DMS153 (cell line): ENCODE measurements around the gene SDCCAG8.
A peak's percentile ranks its signal among the peaks of the same experiment; 100 is the strongest.

Experiments
- DNase-seq: peaks from one replicate; lab custom pipeline; 2025; lab: John Stamatoyannopoulos, UW

Gene SDCCAG8

GRCh38 chr1:243254233-243254926 is 1.5 kb upstream of the SDCCAG8 start:
- peak; percentile 48 for DNase-seq

GRCh38 chr1:243254927-243255790 is 682 bp upstream of the SDCCAG8 start, which contains the start of gene CEP170:
CEP170 (minus strand) TSS chr1:243255281; CDS start chr1:243225280, 30,001 bp downstream.
- peak; percentile 99 for DNase-seq

DNA sequence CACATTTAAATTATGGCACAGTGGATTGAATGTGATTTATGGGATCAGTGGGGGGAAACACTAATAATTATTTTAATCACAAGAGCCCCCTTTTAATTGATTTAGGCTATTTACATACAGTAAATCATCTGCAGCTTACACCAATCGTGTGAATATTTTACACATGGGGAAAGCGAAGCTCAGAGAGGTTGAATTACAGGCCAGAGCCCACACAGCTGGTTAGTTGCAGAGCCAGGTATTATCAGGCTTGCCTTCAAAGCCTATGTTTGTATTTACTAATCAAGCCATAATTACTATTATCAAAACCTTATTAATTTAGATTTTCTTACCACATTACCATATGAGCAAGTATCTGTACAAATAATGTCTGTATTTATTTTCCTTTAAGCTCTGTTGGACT is 749 bp downstream of the SDCCAG8 start:
- no peak for DNase-seq

DNA sequence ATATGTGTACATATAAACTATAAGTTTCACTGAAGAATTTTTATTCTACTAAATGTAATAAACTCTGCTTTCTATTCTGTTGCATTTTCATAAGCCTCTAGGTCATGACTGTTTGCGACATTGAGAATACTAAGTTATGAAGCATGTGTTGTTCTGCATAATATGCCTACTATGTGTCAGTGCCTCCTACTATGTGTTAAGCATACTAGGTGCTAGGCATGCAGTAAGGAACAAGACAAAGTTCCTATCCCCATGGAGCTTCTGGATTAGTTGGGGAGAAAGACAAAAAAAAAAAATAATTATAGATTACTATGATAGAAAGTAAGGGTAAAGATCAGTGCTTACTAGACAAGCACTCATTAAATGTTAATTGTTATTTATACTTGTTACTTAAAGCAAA is 1.3 kb downstream of the SDCCAG8 start:
- no peak for DNase-seq

- no peak for DNase-seq
Observed at GRCh38 chr1:243258731-243259130, 2.9 kb downstream of the SDCCAG8 start.

- no peak for DNase-seq
Observed at GRCh38 chr1:243260221-243260880, 4.5 kb downstream of the SDCCAG8 start.

GRCh38 chr1:243261390-243261789 is 5.5 kb downstream of the SDCCAG8 start:
- no peak for DNase-seq

DNA sequence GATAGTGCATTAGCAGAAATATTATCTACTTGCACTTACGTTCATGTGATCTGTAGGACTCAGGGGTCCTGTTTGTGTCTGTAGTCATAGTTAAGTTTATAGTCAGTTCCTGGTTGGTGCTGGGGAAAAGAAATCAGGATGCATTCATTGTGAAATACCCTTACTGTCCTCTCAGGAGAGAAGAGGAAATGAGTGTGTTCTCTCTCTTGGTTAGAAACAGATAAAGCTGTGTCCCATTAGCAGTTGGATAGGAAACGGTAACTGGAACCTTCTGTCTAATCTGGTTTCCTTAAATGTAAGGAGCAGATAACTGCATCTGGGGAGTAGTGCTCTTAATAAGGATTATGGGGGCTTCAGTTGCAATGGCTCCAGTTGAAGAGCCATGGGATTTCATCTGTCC is 8.9 kb downstream of the SDCCAG8 start:
- DNase-seq = no peak

DNA sequence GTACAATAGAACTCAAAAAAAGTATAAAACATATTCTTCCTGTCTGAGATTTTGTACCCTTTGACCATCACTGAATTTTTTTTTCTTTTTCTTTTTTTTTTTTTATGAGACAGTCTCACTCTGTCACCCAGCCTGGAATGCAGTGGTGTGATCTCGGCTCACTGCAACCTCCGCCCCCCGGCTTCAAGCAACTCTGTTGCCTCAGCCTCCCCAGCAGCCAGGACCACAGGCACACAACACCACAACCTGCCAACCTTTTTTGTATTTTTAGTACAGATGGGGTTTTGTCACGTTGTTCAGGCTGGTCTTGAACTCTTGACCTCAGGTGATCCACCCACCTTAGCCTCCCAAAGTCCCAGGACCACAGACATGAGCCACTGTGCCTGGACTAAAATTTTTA is 10.4 kb downstream of the SDCCAG8 start:
- no peak for DNase-seq

DNA sequence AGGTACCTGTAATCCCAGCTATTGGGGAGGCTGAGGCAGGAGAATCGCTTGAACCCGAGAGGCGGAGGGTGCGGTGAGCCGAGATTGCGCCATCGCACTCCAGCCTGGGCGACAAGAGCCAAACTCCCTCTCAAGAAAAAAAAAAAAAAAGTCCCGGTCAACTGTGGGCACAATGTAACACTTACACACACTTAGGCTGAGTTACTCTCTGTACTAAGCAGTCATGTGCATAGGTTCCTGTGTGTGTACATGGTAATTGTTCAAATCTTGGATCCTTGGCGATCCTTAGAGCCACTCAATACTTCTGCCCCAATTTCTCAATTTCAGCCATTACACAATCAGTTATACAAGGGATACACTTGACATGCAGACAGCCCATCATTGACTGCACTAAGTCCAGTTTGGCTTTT is 11.6 kb downstream of the SDCCAG8 start:
- no peak for DNase-seq

GRCh38 chr1:243267914-243268653 is 12.2 kb downstream of the SDCCAG8 start:
- no peak for DNase-seq

GRCh38 chr1:243268751-243269460 is 13.1 kb downstream of the SDCCAG8 start:
- no peak for DNase-seq

GRCh38 chr1:243269461-243269801 is 13.6 kb downstream of the SDCCAG8 start:
- no peak for DNase-seq

- no peak for DNase-seq
Observed at GRCh38 chr1:243270097-243270864, 14.4 kb downstream of the SDCCAG8 start.

DNA sequence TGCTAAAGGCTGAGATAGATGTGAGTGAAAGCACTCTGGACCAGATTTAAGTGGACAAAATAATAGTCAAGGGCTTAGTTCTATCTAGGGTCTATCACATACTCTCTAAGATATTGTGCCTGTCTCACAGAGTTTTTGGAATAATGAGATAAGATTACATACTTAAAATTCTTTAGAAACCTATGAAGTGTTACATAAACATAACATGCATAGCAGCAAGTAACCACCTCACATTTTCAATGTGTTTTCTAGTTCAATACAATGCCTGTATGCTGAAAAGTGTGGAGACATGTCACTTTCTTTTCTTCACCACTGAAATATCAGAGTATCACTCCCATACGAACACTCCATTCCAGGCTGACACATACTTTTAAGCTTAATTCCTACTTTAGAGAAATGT is 16.2 kb downstream of the SDCCAG8 start:
- no peak for DNase-seq

DNA sequence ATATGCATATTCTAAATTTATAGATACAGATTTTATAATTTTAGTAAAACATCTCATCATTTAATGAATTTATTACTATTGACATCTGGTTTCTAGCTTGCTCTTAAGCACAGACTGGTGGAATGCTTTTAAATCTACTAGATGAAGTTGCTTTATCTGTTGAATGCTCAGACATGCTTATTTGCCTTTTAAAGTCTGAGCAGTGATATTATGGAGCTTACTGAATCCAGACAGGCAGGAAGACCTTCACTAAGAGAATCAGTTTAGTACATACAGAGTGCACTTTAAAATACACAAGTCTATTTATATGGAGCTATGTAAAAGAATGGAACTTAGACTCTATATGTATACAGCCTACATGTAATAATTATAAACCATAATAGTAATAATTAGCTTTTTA is 16.6 kb downstream of the SDCCAG8 start:
- DNase-seq = no peak

DNA sequence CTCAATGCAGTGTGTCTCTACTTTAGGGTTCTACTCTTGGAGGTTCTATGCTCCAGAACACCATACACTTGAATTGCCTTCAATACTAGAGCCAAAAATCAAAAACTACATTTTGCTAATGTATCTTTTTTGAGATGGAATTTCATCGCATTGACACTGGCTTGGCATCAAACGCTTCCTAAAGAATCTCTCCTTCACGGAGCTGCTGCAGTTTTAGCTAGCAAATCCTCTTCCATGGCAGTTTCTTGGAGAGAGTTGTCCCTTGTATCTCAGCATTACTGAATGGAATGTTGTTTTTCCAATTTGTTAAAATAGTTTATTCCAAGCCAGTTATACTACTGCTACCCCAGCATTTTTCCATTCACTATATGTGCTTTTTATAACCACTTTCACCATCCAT is 17.7 kb downstream of the SDCCAG8 start:
- no peak for DNase-seq

GRCh38 chr1:243273945-243274344 is 18.1 kb downstream of the SDCCAG8 start:
- DNase-seq = no peak

- DNase-seq = no peak
Observed at GRCh38 chr1:243275316-243275715, 19.5 kb downstream of the SDCCAG8 start.

DNA sequence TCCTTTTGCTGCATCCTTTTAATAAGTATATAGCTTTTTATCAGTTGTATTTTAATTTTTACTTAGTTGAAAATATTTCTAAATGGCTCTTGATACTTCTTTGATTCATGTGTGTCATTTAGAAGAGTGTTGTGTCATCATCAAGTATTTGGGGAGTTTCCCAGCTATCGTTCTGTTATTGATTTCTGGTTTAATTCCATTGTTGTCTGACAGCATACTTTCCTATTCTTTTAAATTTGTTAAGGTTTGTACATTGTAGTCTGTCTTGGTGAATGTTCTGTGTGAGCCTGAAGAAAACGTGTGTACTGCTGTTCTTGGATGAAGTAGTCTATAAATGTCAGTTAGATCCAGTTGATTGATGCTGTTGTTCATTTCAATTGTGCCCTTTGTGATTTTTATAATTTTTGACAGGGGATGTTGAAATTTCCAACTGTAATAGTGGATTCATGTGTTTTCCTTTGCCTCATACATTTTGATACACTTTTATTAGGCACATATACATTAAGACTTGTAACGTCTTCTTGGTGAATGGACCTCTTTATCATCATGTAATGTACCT is 24.8 kb downstream of the SDCCAG8 start:
- no peak for DNase-seq
